Skeletal muscle tissue (tissue), 4 donors: ENCODE results near the gene IBA57. TPM values are rescaled to one million over a fixed set of nuclear protein-coding genes. Genes with fewer than 3 reads are reported as not detected.

Source experiments
- H3K27ac ChIP-seq: one replicate; pipeline ENCODE4 v1.7.0; 2013; ENCODE audit warnings: mild to moderate bottlenecking, low read depth, low read length, inconsistent platforms
- H3K27me3 ChIP-seq, 3 donors: one replicate each; pipeline ENCODE4 v1.7.0; 2013; ENCODE audit warnings: low read length in 3 of 3; ENCODE audit not compliant: control insufficient read depth in 3 of 3, insufficient read depth in 3 of 3
- H3K36me3 ChIP-seq, 3 donors: one replicate each; pipeline ENCODE4 v1.7.0; 2013; ENCODE audit warnings: low read length in 3 of 3; ENCODE audit not compliant: control insufficient read depth in 3 of 3, insufficient read depth in 3 of 3
- H3K4me1 ChIP-seq, 3 donors: one replicate each; pipeline ENCODE4 v1.7.0; 2013; ENCODE audit warnings: low read length in 3 of 3, mild to moderate bottlenecking in 3 of 3; ENCODE audit not compliant: control insufficient read depth in 3 of 3, insufficient read depth in 3 of 3
- H3K4me3 ChIP-seq, 3 donors: one replicate each; pipeline ENCODE4 v1.7.0; 2013; ENCODE audit warnings: low read length in 3 of 3
- H3K9ac ChIP-seq, 3 donors: one replicate each; pipeline ENCODE4 v1.7.0; 2013; ENCODE audit warnings: low read length in 3 of 3, mild to moderate bottlenecking in 3 of 3, moderate library complexity in 2 of 3, low read depth in 1 of 3
- H3K9me3 ChIP-seq, 3 donors: one replicate each; pipeline ENCODE4 v1.7.0; 2013; ENCODE audit warnings: low read length in 3 of 3; ENCODE audit not compliant: control insufficient read depth in 3 of 3
- total RNA-seq: library from RNA; depleted of rRNA; stranded (reverse); fragments of >200 nt; gene quantifications from one replicate; pipeline ENCODE4 v1.2.3, GENCODE V29; 2014
- donor health status: Osteomylitis.

IBA57 gene
- total RNA-seq = 3.1 TPM

GRCh38 chr1:228165372-228166169, at the start of gene IBA57:
Gene IBA57 (plus strand): TSS chr1:228165804. CDS start chr1:228165817, 13 bp downstream.
- H3K27me3 ChIP-seq = peaks cover 2 to 11% (median 4%) of the 10 kb centered on the region in 3 donors
- H3K4me1 ChIP-seq = peaks cover 40 to 52% (median 50%) of the 10 kb centered on the region in 3 donors
- H3K36me3 ChIP-seq = no peaks in the 10 kb centered on the region
- no peaks in the 10 kb centered on the region for H3K9me3 ChIP-seq
- H3K4me3 ChIP-seq = peak within 1 kb of the TSS; percentile 85 to 89 (median 87)
- H3K9ac ChIP-seq = peak within 1 kb of the TSS; percentile 92 to 99 (median 97)
- H3K27ac ChIP-seq = peak within 1 kb of the TSS; percentile 99

GRCh38 chr1:228117335-228117734, 48.3 kb upstream of the IBA57 start:
- no peak overlapping the region for H3K27ac ChIP-seq
- no peaks in the 10 kb centered on the region for H3K9me3 ChIP-seq
- H3K4me1 ChIP-seq = no peaks in the 10 kb centered on the region
- H3K4me3 ChIP-seq = no peak overlapping the region
- H3K36me3 ChIP-seq = no peaks in the 10 kb centered on the region
- H3K27me3 ChIP-seq = no peaks in the 10 kb centered on the region
- no peak overlapping the region for H3K9ac ChIP-seq

GRCh38 chr1:228118040-228118439, 47.6 kb upstream of the IBA57 start:
- H3K4me3 ChIP-seq = no peak overlapping the region
- H3K27ac ChIP-seq = no peak overlapping the region
- no peaks in the 10 kb centered on the region for H3K36me3 ChIP-seq
- H3K9me3 ChIP-seq = no peaks in the 10 kb centered on the region
- no peaks in the 10 kb centered on the region for H3K4me1 ChIP-seq
- no peaks in the 10 kb centered on the region for H3K27me3 ChIP-seq
- no peak overlapping the region for H3K9ac ChIP-seq

- no peaks in the 10 kb centered on the region for H3K9me3 ChIP-seq
- no peak overlapping the region for H3K4me3 ChIP-seq
- no peak overlapping the region for H3K9ac ChIP-seq
- no peak overlapping the region for H3K27ac ChIP-seq
- no peaks in the 10 kb centered on the region for H3K27me3 ChIP-seq
- no peaks in the 10 kb centered on the region for H3K4me1 ChIP-seq
- no peaks in the 10 kb centered on the region for H3K36me3 ChIP-seq
Observed at GRCh38 chr1:228120351-228120750, 45.3 kb upstream of the IBA57 start.

- Histone ChIP-seq H3K27ac (no peak overlapping the region), H3K4me3 (no peak overlapping the region), H3K36me3 (no peaks in the 10 kb centered on the region), H3K9me3 (no peaks in the 10 kb centered on the region), H3K4me1 (no peaks in the 10 kb centered on the region), H3K27me3 (no peaks in the 10 kb centered on the region), H3K9ac (no peak overlapping the region)
Observed at GRCh38 chr1:228120857-228121489, 44.6 kb upstream of the IBA57 start.

- Histone ChIP-seq H3K27ac (no peak overlapping the region), H3K9ac (no peak overlapping the region), H3K9me3 (no peaks in the 10 kb centered on the region), H3K27me3 (no peaks in the 10 kb centered on the region), H3K36me3 (no peaks in the 10 kb centered on the region), H3K4me1 (no peaks in the 10 kb centered on the region), H3K4me3 (no peak overlapping the region)
Observed at GRCh38 chr1:228122921-228123441, 42.6 kb upstream of the IBA57 start.

- H3K9ac ChIP-seq = no peak overlapping the region
- no peaks in the 10 kb centered on the region for H3K27me3 ChIP-seq
- no peak overlapping the region for H3K27ac ChIP-seq
- no peaks in the 10 kb centered on the region for H3K4me1 ChIP-seq
- no peak overlapping the region for H3K4me3 ChIP-seq
- H3K36me3 ChIP-seq = no peaks in the 10 kb centered on the region
- H3K9me3 ChIP-seq = no peaks in the 10 kb centered on the region
Observed at GRCh38 chr1:228123505-228123904, 42.1 kb upstream of the IBA57 start.

- no peaks in the 10 kb centered on the region for H3K4me1 ChIP-seq
- no peaks in the 10 kb centered on the region for H3K9me3 ChIP-seq
- H3K4me3 ChIP-seq = no peak overlapping the region
- H3K27me3 ChIP-seq = no peaks in the 10 kb centered on the region
- no peak overlapping the region for H3K27ac ChIP-seq
- no peak overlapping the region for H3K9ac ChIP-seq
- H3K36me3 ChIP-seq = no peaks in the 10 kb centered on the region
Observed at GRCh38 chr1:228125185-228125584, 40.4 kb upstream of the IBA57 start.

GRCh38 chr1:228131766-228132165, 33.8 kb upstream of the IBA57 start:
- Histone ChIP-seq H3K9me3 (no peaks in the 10 kb centered on the region), H3K27me3 (peaks cover 0 to 4% (median 0%) of the 10 kb centered on the region in 3 donors), H3K4me1 (peaks cover 4 to 5% (median 4%) of the 10 kb centered on the region in 3 donors), H3K36me3 (no peaks in the 10 kb centered on the region), H3K9ac (no peak overlapping the region), H3K4me3 (no peak overlapping the region), H3K27ac (no peak overlapping the region)

- Histone ChIP-seq H3K4me3 (no peak overlapping the region), H3K9me3 (no peaks in the 10 kb centered on the region), H3K36me3 (no peaks in the 10 kb centered on the region), H3K4me1 (peaks cover 5 to 6% (median 6%) of the 10 kb centered on the region in 3 donors), H3K27me3 (peaks cover 0 to 4% (median 0%) of the 10 kb centered on the region in 3 donors), H3K9ac (no peak overlapping the region), H3K27ac (no peak overlapping the region)
Observed at GRCh38 chr1:228134591-228134990, 31.0 kb upstream of the IBA57 start.
